Large intestine (tissue), 12 donors: ENCODE measurements around the gene CMTM5. TPM values are rescaled to one million over a fixed set of nuclear protein-coding genes. Genes with fewer than 3 reads are reported as not detected.

Experiments
- DNase-seq, 2 donors: peaks; one replicate each; pipeline versions ENCODE4 v3.0.0 to v3.0.0-alpha.2; 2013
- H3K27ac ChIP-seq: one replicate; pipeline ENCODE4 v1.5.1; 2013; ENCODE audit warnings: low read length
- H3K27me3 ChIP-seq: 2 replicates; pipeline ENCODE4 v1.6.1; 2013; ENCODE audit warnings: low read length; ENCODE audit not compliant: control insufficient read depth, insufficient read depth
- H3K36me3 ChIP-seq: 2 replicates; pipeline ENCODE4 v1.6.1; 2013; ENCODE audit warnings: low read length; ENCODE audit not compliant: control insufficient read depth, insufficient read depth
- H3K4me1 ChIP-seq: one replicate; pipeline ENCODE4 v1.6.1; 2013; ENCODE audit warnings: low read length; ENCODE audit not compliant: control insufficient read depth, insufficient read depth
- H3K4me3 ChIP-seq: one replicate; pipeline ENCODE4 v1.5.1; 2013; ENCODE audit warnings: low read length
- H3K9me3 ChIP-seq: one replicate; pipeline ENCODE4 v1.6.1; 2013; ENCODE audit warnings: mild to moderate bottlenecking, low read depth, low read length, moderate library complexity; ENCODE audit not compliant: control insufficient read depth
- WGBS: methylation state at CpG from one replicate; pipeline ENCODE4 v1.1.5; 2013; ENCODE audit warnings: low lambda C conversion rate; ENCODE audit not compliant: insufficient coverage; 5-methylcytosine and 5-hydroxymethylcytosine counted together
- long read RNA-seq, 11 donors: transcript quantifications; one replicate each; lab custom pipeline, GENCODE V29; 2026
- polyA plus RNA-seq: library from polyadenylated mRNA; unstranded; fragments of 120-200 nt; gene quantifications from one replicate; pipeline ENCODE4 v1.2.1, GENCODE V29; 2013

Gene CMTM5, protein sequence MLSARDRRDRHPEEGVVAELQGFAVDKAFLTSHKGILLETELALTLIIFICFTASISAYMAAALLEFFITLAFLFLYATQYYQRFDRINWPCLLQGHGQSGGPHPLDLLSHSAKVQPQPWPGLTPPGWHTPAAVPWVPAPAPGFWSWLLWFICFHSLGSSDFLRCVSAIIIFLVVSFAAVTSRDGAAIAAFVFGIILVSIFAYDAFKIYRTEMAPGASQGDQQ
- polyA plus RNA-seq: 3.4 TPM
- long read RNA-seq, donor 1, partial matches to known transcripts: 0 of 1 reads
- long read RNA-seq, donor 1, other reads (novel, unspliced or antisense): 0 of 1 reads
- long read RNA-seq, donor 2, partial matches to known transcripts: 0 of 1 reads
- long read RNA-seq, donor 2, other reads (novel, unspliced or antisense): 0 of 1 reads
- long read RNA-seq, donor 3: 0 reads
- long read RNA-seq, donor 4: 0 reads
- long read RNA-seq, donor 5: 0 reads
- long read RNA-seq, donor 6, partial matches to known transcripts: 0 of 2 reads
- long read RNA-seq, donor 6, other reads (novel, unspliced or antisense): 0 of 2 reads
- long read RNA-seq, donor 7, partial matches to known transcripts: 0 of 4 reads
- long read RNA-seq, donor 7, other reads (novel, unspliced or antisense): 0 of 4 reads
- long read RNA-seq, donor 8, partial matches to known transcripts: 0 of 1 reads
- long read RNA-seq, donor 8, other reads (novel, unspliced or antisense): 0 of 1 reads
- long read RNA-seq, donor 9, partial matches to known transcripts: 0 of 2 reads
- long read RNA-seq, donor 9, other reads (novel, unspliced or antisense): 0 of 2 reads
- long read RNA-seq, donor 10, partial matches to known transcripts: 0 of 2 reads
- long read RNA-seq, donor 10, other reads (novel, unspliced or antisense): 0 of 2 reads
- long read RNA-seq, donor 11: 0 reads

DNA sequence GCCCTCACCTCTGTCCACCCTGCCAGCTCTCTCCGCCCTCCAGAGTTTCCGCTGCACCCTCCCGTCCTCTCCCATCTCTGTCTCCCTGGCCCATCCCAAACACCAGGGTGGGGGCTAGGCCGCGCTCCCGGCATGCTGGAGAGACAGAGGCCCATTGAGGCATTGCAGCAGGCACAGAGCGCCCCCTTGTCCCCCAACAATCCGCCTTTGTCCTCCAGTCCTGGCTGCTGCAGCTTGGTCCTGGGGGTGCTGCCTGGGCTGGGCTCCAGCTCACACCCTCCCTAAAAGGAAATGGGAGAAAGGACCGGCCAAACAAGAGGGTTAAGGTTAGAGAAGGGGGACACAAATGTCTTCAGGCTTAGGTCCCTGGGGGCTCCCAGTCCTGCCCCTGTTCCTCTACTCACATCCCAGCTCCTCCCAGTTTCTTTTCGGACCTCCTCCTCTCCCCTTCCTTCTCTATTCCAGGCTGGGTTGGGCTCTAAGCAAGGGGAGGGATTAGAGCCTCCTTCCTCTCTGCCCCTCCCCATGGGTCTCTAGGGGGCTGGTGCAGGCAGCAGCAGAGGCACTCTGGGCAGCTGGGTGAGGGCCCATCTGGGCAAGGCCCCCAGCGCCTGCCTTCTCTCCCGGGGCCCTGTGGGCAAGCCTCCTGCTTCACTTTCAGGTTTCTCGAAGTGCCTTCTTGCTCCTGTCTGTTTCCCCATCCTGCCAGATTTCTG is at the start of gene CMTM5:
Gene CMTM5, plus strand, starts transcription at position 565 of the 716 bp plus-strand sequence. CDS start 206 bp downstream, outside the sequence.
- peak; percentile 16 to 17 for DNase-seq
- H3K4me1 ChIP-seq: peaks cover 11% of the 10 kb centered on the region
- H3K27me3 ChIP-seq: peaks cover 3% of the 10 kb centered on the region
- WGBS: 40% methylated on average over 1 of the region's 13 CpGs
- no peak within 1 kb of the TSS for H3K27ac ChIP-seq
- no peak within 1 kb of the TSS for H3K4me3 ChIP-seq
- no peaks in the 10 kb centered on the region for H3K9me3 ChIP-seq
- no peaks in the 10 kb centered on the region for H3K36me3 ChIP-seq

DNA sequence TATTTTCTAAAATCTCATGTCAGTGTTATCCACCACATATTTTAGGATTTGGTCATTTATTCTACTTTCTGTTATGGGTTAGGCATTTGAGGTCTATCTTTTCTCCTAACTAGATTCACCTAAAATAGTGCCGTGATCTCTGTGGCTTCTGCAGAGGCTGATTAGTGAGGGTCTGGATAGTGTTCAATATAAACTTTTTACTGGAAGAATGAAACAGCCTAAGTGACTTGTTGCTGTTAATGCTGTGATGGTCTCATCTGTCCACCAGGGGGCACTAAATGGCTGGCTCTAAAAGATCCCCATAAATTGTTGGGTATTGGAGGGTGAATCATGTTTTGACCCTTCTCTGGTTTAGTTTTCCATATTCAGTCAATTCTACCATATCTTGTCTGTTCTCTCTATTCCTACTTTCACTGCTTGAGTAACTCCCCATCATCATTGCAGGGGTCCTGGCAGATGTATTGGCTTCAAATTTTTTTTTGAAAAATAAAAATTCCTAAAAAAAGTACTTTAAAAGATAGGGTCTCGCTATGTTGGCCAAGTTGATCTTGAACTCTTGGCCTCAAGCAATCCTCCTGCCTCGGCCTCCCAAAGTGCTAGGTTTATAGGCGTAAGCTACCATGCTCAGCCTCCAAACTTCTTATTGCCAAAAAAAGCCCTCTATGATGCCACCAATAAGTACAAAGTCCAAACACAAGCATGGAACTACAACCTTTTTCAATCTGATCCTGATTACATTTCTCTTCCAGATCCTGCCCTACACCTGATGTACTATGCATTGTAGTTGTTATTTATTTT is 48.7 kb upstream of the CMTM5 start:
- 100% methylated on average over 1 of the region's 4 CpGs for WGBS
- DNase-seq: peak; percentile 56 to 60
- Histone ChIP-seq H3K27ac (no peak overlapping the region), H3K27me3 (no peaks in the 10 kb centered on the region), H3K9me3 (no peaks in the 10 kb centered on the region), H3K4me1 (peaks cover 1% of the 10 kb centered on the region), H3K4me3 (no peak overlapping the region), H3K36me3 (peaks cover 26% of the 10 kb centered on the region)

DNA sequence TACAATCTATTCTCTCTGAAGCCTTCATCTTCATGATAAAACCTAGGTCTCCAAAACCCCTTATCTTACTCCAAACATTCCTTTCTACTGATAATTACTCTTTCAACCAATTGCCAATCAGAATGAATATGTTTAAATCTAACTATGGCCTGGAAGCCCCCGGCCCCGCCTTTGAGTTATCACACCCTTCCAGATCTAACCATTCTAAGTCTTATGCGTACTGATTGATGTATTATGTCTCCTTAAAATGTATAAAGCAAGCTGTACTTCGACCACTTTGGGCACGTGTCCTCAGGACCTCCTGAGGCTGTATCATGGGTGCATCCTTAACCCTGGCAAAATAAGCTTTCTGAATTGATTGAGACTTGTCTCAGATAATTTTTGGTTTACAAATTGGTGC is 41.2 kb upstream of the CMTM5 start:
- no peak for DNase-seq

DNA sequence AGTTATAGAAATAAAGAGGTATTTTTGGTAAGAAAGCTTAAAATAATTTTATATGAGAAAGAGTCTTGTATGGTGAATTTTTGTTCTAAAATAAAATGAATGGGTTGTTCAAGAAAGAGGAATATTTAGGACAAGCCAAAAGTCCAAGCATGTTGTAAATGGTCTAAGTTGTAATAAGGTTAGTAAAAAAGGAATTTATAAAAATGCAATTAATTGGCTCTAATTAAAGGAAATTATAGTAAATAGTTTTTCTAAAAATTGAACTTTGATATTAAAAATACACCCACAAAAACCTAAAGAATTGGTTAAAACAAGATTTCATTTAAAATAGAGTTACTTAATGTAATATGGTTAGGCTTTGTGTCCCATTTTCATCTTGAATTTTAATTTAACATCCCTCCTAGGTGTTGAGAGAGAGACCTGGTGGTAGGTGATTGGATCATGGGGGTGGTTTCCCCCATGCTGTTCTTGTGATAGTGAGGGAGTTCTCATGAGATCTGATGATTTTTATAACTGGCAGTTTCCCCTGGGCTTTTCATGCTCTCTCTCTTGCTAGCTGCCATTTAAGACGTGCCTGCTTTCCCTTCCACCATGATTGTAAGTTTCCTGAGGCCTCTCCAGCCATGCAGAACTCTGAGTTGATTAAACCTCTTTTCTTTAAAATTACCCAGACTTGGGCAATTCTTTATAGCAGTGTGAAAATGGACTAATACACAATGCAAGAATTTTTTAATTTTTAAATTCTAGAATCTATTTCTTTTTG is 37.2 kb upstream of the CMTM5 start:
- H3K4me1 ChIP-seq: no peaks in the 10 kb centered on the region
- no CpG with 5 or more reads among the region's 1 CpG for WGBS
- no peak overlapping the region for H3K27ac ChIP-seq
- H3K27me3 ChIP-seq: peaks cover 7% of the 10 kb centered on the region
- no peaks in the 10 kb centered on the region for H3K9me3 ChIP-seq
- no peaks in the 10 kb centered on the region for H3K36me3 ChIP-seq
- H3K4me3 ChIP-seq: no peak overlapping the region
- DNase-seq: no peak

More for the DNA sequence above, 41.2 kb upstream of the CMTM5 start:
- no peak overlapping the region for H3K4me3 ChIP-seq
- H3K36me3 ChIP-seq: no peaks in the 10 kb centered on the region
- no peaks in the 10 kb centered on the region for H3K9me3 ChIP-seq
- peaks cover 3% of the 10 kb centered on the region for H3K27me3 ChIP-seq
- H3K4me1 ChIP-seq: no peaks in the 10 kb centered on the region
- H3K27ac ChIP-seq: no peak overlapping the region
- WGBS: no CpG with 5 or more reads among the region's 5 CpGs

DNA sequence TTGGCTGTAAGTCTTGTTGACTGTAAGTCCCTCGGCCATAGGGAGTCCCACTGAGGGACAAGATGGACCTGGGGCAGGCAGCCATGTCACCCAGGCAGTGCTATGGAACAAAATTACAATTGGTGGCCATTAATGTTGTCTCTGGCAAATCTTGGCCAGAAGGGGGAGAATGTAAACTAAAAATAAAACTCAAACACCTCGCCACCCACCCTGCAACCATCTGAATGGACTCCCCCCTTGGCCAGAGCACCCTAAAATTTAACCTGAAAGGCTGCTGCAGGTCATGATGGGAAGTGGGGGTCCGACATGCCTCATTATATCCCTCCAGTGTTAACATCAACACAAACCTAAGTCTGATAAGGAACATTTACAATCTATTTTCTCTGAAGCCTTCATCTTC is 32.4 kb upstream of the CMTM5 start:
- peaks cover 4% of the 10 kb centered on the region for H3K27me3 ChIP-seq
- no peaks in the 10 kb centered on the region for H3K9me3 ChIP-seq
- H3K4me1 ChIP-seq: no peaks in the 10 kb centered on the region
- H3K36me3 ChIP-seq: peaks cover 3% of the 10 kb centered on the region
- no CpG with 5 or more reads among the region's 3 CpGs for WGBS
- no peak overlapping the region for H3K27ac ChIP-seq
- H3K4me3 ChIP-seq: no peak overlapping the region
- no peak for DNase-seq

DNA sequence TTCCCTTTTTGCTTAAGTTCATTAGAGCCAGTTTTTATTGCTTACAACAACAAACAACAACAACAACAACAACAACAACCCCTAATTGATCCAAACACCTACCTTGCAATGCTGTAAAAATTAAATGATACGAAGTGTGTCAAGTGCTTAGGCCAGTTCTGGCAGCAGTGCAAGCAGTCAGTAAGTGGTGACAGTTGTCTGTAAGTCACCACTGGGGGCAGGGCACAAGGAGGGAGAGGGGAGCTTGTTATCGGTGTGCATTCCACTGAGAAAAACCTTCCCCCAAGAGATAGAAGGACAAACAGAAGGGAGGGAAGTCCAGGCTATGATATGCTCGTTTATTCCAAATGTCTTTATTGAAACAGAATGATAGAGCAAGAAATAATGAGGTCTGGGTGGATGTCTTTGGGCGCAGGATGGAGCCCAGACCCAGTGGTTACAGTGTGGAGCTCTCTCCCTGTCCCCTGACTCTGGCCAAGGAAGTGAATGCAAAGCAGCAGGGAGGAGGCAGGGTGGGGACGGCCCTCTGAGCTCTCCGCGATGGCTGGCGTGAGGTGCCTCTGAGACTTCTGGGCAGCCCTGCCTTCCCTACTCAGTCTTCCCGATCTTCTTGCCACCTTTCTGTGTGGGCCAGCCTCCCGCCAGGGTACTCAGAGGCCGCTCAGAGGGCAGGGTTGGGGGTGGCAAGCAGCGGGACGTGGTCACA is 30.7 kb upstream of the CMTM5 start:
- Histone ChIP-seq H3K9me3 (no peaks in the 10 kb centered on the region), H3K4me1 (no peaks in the 10 kb centered on the region), H3K27ac (no peak overlapping the region), H3K4me3 (no peak overlapping the region), H3K27me3 (peaks cover 4% of the 10 kb centered on the region), H3K36me3 (peaks cover 3% of the 10 kb centered on the region)
- DNase-seq: no peak
- WGBS: no CpG with 5 or more reads among the region's 13 CpGs

DNA sequence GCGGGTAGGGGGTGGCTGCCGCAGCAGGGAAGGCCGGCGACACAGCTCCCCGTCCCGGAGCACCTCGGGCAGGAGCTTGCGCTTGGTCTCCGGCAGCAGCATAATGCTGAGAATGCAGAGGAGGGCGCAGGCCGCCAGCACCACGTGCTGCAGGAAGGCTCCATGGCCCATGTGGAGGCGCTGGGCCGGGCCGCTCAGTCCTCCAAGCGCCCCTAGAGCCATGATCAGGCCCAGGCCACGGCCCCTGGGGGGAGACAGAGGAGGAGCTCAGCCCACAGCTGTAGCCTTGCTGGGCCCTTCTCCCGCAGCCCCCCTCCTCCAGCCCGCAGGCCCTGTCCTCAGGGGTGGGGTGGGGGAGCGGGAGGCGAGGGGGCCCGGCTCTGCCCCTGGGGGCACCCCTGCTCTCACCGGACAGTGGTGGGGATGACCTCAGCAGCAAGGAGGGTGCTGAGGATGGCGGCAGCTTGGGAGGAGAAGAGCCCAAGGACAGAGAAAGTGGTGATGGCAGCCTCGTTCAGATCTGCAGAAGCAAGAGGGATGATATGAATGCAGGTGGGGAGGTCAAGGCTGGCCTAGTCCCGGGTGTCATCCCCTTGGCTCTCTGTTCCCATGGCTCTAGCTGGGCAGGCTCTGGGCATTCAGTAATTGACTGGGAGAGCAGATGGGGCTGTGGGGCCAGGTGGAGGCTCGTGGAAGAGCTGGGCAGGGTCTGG is 30.0 kb upstream of the CMTM5 start:
- Histone ChIP-seq H3K36me3 (peaks cover 3% of the 10 kb centered on the region), H3K27me3 (peaks cover 8% of the 10 kb centered on the region), H3K27ac (no peak overlapping the region), H3K9me3 (no peaks in the 10 kb centered on the region), H3K4me1 (no peaks in the 10 kb centered on the region), H3K4me3 (no peak overlapping the region)
- DNase-seq: no peak
- WGBS: no CpG with 5 or more reads among the region's 27 CpGs

DNA sequence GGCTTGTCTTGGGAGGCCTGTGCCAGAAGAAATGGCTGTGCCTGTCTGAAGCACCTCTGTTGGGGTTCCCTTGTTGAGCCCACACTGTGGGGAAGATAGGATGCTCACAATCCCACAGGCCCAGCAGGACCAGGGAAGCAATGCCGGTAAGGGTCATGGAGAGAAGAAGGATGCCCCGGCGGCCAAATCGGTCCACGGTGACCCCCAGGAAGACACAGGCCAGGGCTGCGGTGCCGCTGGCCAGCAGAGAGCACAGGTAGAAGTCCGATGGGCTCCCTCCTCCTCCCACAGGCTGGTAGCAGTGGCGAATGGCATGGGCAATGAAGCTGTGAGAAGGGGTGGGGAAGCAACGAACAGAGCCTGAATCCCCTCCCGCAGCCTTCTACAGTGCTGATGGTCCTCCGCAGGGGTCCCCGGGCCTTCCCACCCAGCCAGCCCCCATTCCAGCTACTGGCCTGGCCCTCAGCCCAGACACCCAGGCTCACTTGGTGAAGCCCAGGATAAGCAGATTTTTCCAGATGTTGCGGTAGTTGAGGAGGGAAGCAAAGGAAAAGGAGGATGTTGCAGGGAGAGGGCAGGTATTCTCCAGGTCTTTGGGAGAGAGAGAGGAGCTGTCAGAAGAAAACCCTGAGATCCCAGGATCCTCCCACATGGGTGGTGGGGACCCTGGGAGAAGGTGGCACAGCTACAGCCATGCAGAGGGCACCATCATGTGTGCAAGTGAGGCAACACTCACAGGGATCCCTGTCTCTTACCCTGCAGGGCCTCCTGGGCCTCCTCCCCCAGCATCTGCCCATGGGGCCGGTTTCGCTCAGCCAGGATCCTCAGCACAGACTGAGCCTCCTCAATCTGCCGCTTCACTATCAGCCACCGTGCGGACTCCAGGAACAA is 29.2 kb upstream of the CMTM5 start:
- WGBS: no CpG with 5 or more reads among the region's 19 CpGs
- Histone ChIP-seq H3K4me1 (no peaks in the 10 kb centered on the region), H3K4me3 (no peak overlapping the region), H3K9me3 (no peaks in the 10 kb centered on the region), H3K36me3 (peaks cover 3% of the 10 kb centered on the region), H3K27ac (no peak overlapping the region), H3K27me3 (peaks cover 6% of the 10 kb centered on the region)
- no peak for DNase-seq
